ENCODE results near the gene CATSPERD. TPM values are rescaled to one million over a fixed set of nuclear protein-coding genes. Genes with fewer than 3 reads are reported as not detected.

The CATSPERD gene
- total and polyA plus RNA-seq, 9 of the 15 experiments (the other 6 are each of a cell fraction or from before 2014, with no cell fraction given), result not detected

- TF ChIP-seq UBTF (IDR thresholded peaks at IDR 0.05; ENCODE audit: borderline replicate concordance in 1 of 2, low read depth in 2 of 2, low read length in 2 of 2), result no peak
Measured at GRCh38 chr19:5692723-5693194, 27.7 kb upstream of the CATSPERD start (continued).

- Histone ChIP-seq H3K4me3 (peak overlapping the region; percentile 100; the same call in 1 of the 2 replicates), H3K9me1 (ENCODE audit: control insufficient read depth, insufficient read depth, low read length) (peaks cover 17% of the 10 kb centered on the region), H4K20me1 (replicated peaks; ENCODE audit: control insufficient read depth, insufficient read depth, low read length) (peaks cover 57% of the 10 kb centered on the region), H3K79me2 (ENCODE audit: control insufficient read depth, insufficient read depth, low read length) (peaks cover 70% of the 10 kb centered on the region), H3K27ac (ENCODE audit: extremely low read depth, low read depth, low read length) (peak overlapping the region; percentile 96; the same call in 2 of the 3 replicates), H3K9me3 (replicated peaks; ENCODE audit: control insufficient read depth, insufficient read depth, low read depth, low read length) (no peaks in the 10 kb centered on the region), H3K36me3 (ENCODE audit: control insufficient read depth, insufficient read depth, low read length) (peaks cover 81% of the 10 kb centered on the region), H3K27me3 (ENCODE audit: control insufficient read depth in 2 of 2, insufficient read depth in 2 of 2, low read length in 2 of 2) (no peaks in the 10 kb centered on the region), H3K4me1 (replicated peaks in 1 of 2; ENCODE audit: control insufficient read depth in 2 of 2, insufficient read depth in 2 of 2, low read length in 2 of 2) (peaks cover 14 to 77% of the 10 kb centered on the region in 2 experiments), H3K9ac (ENCODE audit: insufficient read depth in 1 of 2, low read depth in 2 of 2, low read length in 2 of 2) (peak overlapping the region in 1 of 2 experiments; percentile 98; a peak in 2 of 4 replicates), H3K4me2 (ENCODE audit: insufficient read depth, low read length) (peak overlapping the region; percentile 93), H2AFZ (ENCODE audit: low read depth, low read length) (no peak overlapping the region)
- CTCF ChIA-PET (ENCODE audit: low intra/inter-chr PET ratio), result no interaction called here
- POLR2A ChIA-PET, result interaction anchor here (0.6 to 2.4 kb wide), 10 partner anchors 13 to 98 kb away, joined by 3 to 9 read pairs (median 4); partner anchors contain the start of genes CATSPERD, DUS3L and LONP1
- 82% methylated on average over 33 of the region's 39 CpGs for WGBS (ENCODE audit: insufficient coverage, low coverage, missing lambda C conversion rate)
- FAIRE-seq (no peak), DNase-seq (ENCODE audit: extremely low read depth in 1 of 4, low spot score in 3 of 4) (no peak), ATAC-seq (no peak)
- TSS peak; percentile 26 for BruUV-seq (replicated peaks)
- in situ Hi-C loops (cut with MboI) (no loop called here), intact Hi-C loops (cut with micrococcal nuclease) (no loop called here)
- peak; percentile 39; the same call in 1 of the 2 replicates for TF ChIP-seq ZFX (CRISPR knock-in tag; IDR thresholded peaks at IDR 0.05)
- no peak for TF ChIP-seq ETS1 (conservative IDR thresholded peaks at IDR 0.05; ENCODE audit: control insufficient read depth, low read depth, low read length)
- TF ChIP-seq HNRNPL (IDR thresholded peaks at IDR 0.05; ENCODE audit: low read depth, low read length), result peak; percentile 64; the same call in 1 of the 2 replicates
- TF ChIP-seq BHLHE40 (IDR thresholded peaks at IDR 0.05; ENCODE audit: low read length), result peak; percentile 11; the same call in 1 of the 2 replicates
- TF ChIP-seq GTF2F1 (IDR thresholded peaks at IDR 0.05; ENCODE audit: low read depth, low read length), result 0 out of 2 replicates have a peak, but pooled peaks have one; percentile 36
- peak; percentile 59 for TF ChIP-seq FIP1L1 (IDR thresholded peaks at IDR 0.05; ENCODE audit: low read depth, low read length, poor library complexity, severe bottlenecking)
- no peak for TF ChIP-seq ZBTB5 (IDR thresholded peaks at IDR 0.05)
- TF ChIP-seq RBM22 (IDR thresholded peaks at IDR 0.05; ENCODE audit: low read depth, low read length, poor library complexity, severe bottlenecking), result peak; percentile 98
- TF ChIP-seq ZNF589 (CRISPR knock-in tag; IDR thresholded peaks at IDR 0.05; ENCODE audit: low read depth), result no peak
- TF ChIP-seq POLR2B (IDR thresholded peaks at IDR 0.05; ENCODE audit: low read depth, partially characterized antibody), result peak; percentile 81
- no peak for TF ChIP-seq PCBP2 (IDR thresholded peaks at IDR 0.05; ENCODE audit: low read depth, low read length, poor library complexity, severe bottlenecking)
Measured at GRCh38 chr19:5693195-5694166, 27.0 kb upstream of the CATSPERD start.

All from K562 (cell line).